CD14-positive monocyte (primary cell): ENCODE data around the gene IDH1. TPM values are rescaled to one million over a fixed set of nuclear protein-coding genes. Genes with fewer than 3 reads are reported as not detected.

Source experiments
- DNase-seq, 3 donors: peaks; one replicate each; pipeline ENCODE4 v3.0.0-alpha.2; 2011 to 2022
- H2AFZ ChIP-seq: 2 replicates; pipeline ENCODE4 v1.6.0; 2012; ENCODE audit warnings: mild to moderate bottlenecking, low read depth, low read length, inconsistent platforms; ENCODE audit not compliant: insufficient read depth, poor library complexity, severe bottlenecking
- H3K27ac ChIP-seq, 2 donors: 1 replicate in 1 of 2; 2 replicates in 1 of 2; pipeline ENCODE4 v1.5.1; 2012 to 2013; ENCODE audit warnings: low read length in 2 of 2, control low read depth in 1 of 2, inconsistent platforms in 1 of 2, low read depth in 1 of 2, mild to moderate bottlenecking in 1 of 2
- H3K27me3 ChIP-seq, 2 donors: one replicate each; pipeline versions ENCODE4 v1.6.0 to v1.6.1; 2011 to 2013; ENCODE audit warnings: low read length in 2 of 2; ENCODE audit not compliant: control insufficient read depth in 2 of 2, insufficient read depth in 2 of 2
- H3K36me3 ChIP-seq, 2 donors: replicated peaks in 1 of 2; 1 replicate in 1 of 2; 2 replicates in 1 of 2; pipeline versions ENCODE4 v1.5.1 to v1.6.1; 2012 to 2013; ENCODE audit warnings: low read length in 2 of 2, control low read depth in 1 of 2, inconsistent platforms in 1 of 2, mild to moderate bottlenecking in 1 of 2; ENCODE audit not compliant: insufficient read depth in 2 of 2, control insufficient read depth in 1 of 2
- H3K4me1 ChIP-seq, 2 donors: 1 replicate in 1 of 2; 2 replicates in 1 of 2; pipeline versions ENCODE4 v1.5.1 to v1.6.1; 2012 to 2013; ENCODE audit warnings: low read length in 2 of 2, control low read depth in 1 of 2, inconsistent platforms in 1 of 2, mild to moderate bottlenecking in 1 of 2, moderate library complexity in 1 of 2; ENCODE audit not compliant: insufficient read depth in 2 of 2, control insufficient read depth in 1 of 2
- H3K4me2 ChIP-seq: replicated peaks from 2 replicates; pipeline ENCODE3; 2012; ENCODE audit warnings: low read length, moderate library complexity, mild to moderate bottlenecking; ENCODE audit not compliant: poor library complexity, severe bottlenecking; ENCODE audit errors: extremely low read depth
- H3K4me3 ChIP-seq, 3 experiments: fragments of 200-600 bp in 1 of 3; sonication (generic) in 1 of 3; replicated peaks in 1 of 3; 1 replicate in 2 of 3; 2 replicates in 1 of 3; pipeline ENCODE4 v1.5.1; 2011 to 2013; ENCODE audit warnings: low read length in 3 of 3, mild to moderate bottlenecking in 3 of 3, control low read depth in 2 of 3, low read depth in 2 of 3, inconsistent platforms in 1 of 3, moderate library complexity in 1 of 3
- H3K79me2 ChIP-seq: 2 replicates; pipeline ENCODE4 v1.6.0; 2012; ENCODE audit warnings: mild to moderate bottlenecking, control low read depth, inconsistent platforms, low read length, moderate library complexity; ENCODE audit not compliant: insufficient read depth
- H3K9ac ChIP-seq: 2 replicates; pipeline ENCODE4 v1.6.0; 2017; ENCODE audit warnings: low read length, mild to moderate bottlenecking; ENCODE audit not compliant: insufficient read depth, poor library complexity, severe bottlenecking
- H3K9me3 ChIP-seq, 2 donors: replicated peaks in 1 of 2; 1 replicate in 1 of 2; 2 replicates in 1 of 2; pipeline versions ENCODE4 v1.5.1 to v1.6.1; 2012 to 2013; ENCODE audit warnings: low read length in 2 of 2, control low read depth in 1 of 2; ENCODE audit not compliant: control insufficient read depth in 1 of 2, insufficient read depth in 1 of 2
- H4K20me1 ChIP-seq: 2 replicates; pipeline ENCODE4 v1.6.0; 2012; ENCODE audit warnings: mild to moderate bottlenecking, low read length, control low read depth, moderate library complexity; ENCODE audit not compliant: insufficient read depth
- H3K27ac Mint-ChIP-seq, 7 donors: one replicate each; pipeline ENCODE4 v1.8.0; 2020; ENCODE audit warnings: mild to moderate bottlenecking in 7 of 7, mixed read lengths in 7 of 7, moderate library complexity in 6 of 7, inconsistent platforms in 2 of 7
- H3K27me3 Mint-ChIP-seq, 3 donors: one replicate each; pipeline ENCODE4 v1.8.0; 2021 to 2022; ENCODE audit warnings: low read depth in 3 of 3, mild to moderate bottlenecking in 3 of 3, mixed read lengths in 3 of 3, moderate library complexity in 3 of 3, inconsistent platforms in 1 of 3
- H3K36me3 Mint-ChIP-seq, 2 donors: one replicate each; pipeline ENCODE4 v1.8.0; 2020; ENCODE audit warnings: mixed read lengths in 2 of 2, inconsistent platforms in 1 of 2, mild to moderate bottlenecking in 1 of 2
- H3K4me1 Mint-ChIP-seq: one replicate; pipeline ENCODE4 v1.8.0; 2020; ENCODE audit warnings: mild to moderate bottlenecking, mixed read lengths
- H3K4me3 Mint-ChIP-seq, 2 donors: one replicate each; pipeline ENCODE4 v1.8.0; 2020; ENCODE audit warnings: mild to moderate bottlenecking in 2 of 2, mixed read lengths in 2 of 2, moderate library complexity in 1 of 2
- H3K9me3 Mint-ChIP-seq, 7 donors: one replicate each; pipeline ENCODE4 v1.8.0; 2020 to 2022; ENCODE audit warnings: mixed read lengths in 7 of 7, mild to moderate bottlenecking in 6 of 7, moderate library complexity in 6 of 7, inconsistent platforms in 2 of 7
- CTCF ChIP-seq: fragments of 200-600 bp; IDR thresholded peaks from one replicate; pipeline ENCODE4 v1.8.0; 2022; ENCODE audit warnings: antibody characterized with exemption, mild to moderate bottlenecking
- WGBS: methylation state at CpG from one replicate; pipeline ENCODE4 v1.1.5; 2013; ENCODE audit warnings: missing lambda C conversion rate; ENCODE audit not compliant: insufficient coverage; 5-methylcytosine and 5-hydroxymethylcytosine counted together
- intact Hi-C, 2 donors: fragments of 100-400 bp; cut with micrococcal nuclease; formaldehyde crosslinking; loops; one replicate each; pipeline versions ENCODE4 v1.15.0 to v1.15.1; 2023
- polyA plus RNA-seq, 3 donors: library from polyadenylated mRNA; depleted of rRNA in 1 of 3; unstranded in 2 of 3; stranded (reverse) in 1 of 3; fragments of 300-500 nt in 2 of 3; fragments of >200 nt in 1 of 3; fragmentation: Illumina TruSeq in 2 of 3; gene quantifications; 1 replicate in 2 of 3; 2 replicates in 1 of 3; pipeline ENCODE4 v1.2.3, GENCODE V29; 2012 to 2021

Gene IDH1
- polyA plus RNA-seq, 3 donors, result 33.6 to 120 (median 115) TPM

- H3K27ac ChIP-seq, result peak overlapping the region in 1 of 2 donors; percentile 69
- peak overlapping the region; percentile 97 for H3K4me2 ChIP-seq
- TF ChIP-seq CTCF, result no peak
- H3K36me3 Mint-ChIP-seq, result peaks cover 29 to 33% of the 10 kb centered on the region in 2 donors
- H4K20me1 ChIP-seq, result peaks cover 32% of the 10 kb centered on the region
- DNase-seq, result peak in 2 of 3 donors; percentile 35 to 45
- no peak overlapping the region for H3K9ac ChIP-seq
- H2AFZ ChIP-seq, result no peak overlapping the region
- H3K4me1 ChIP-seq, result peaks cover 48 to 54% of the 10 kb centered on the region in 2 donors
- peaks cover 53% of the 10 kb centered on the region for H3K4me1 Mint-ChIP-seq
- H3K27me3 ChIP-seq, result no peaks in the 10 kb centered on the region
- peak overlapping the region; percentile 65 to 93 (median 88) for H3K27ac Mint-ChIP-seq
- intact Hi-C loops, result loop anchor here (5.0 to 10.0 kb wide), 3 partner anchors 78 to 1488 kb away; partner anchors contain the start of genes FASTKD2 (in 1 of the 2) and MDH1B (in 1 of the 2)
- H3K36me3 ChIP-seq, result peaks cover 30 to 43% of the 10 kb centered on the region in 2 donors
- H3K79me2 ChIP-seq, result peaks cover 70% of the 10 kb centered on the region
- H3K9me3 Mint-ChIP-seq, result no peaks in the 10 kb centered on the region
- H3K27me3 Mint-ChIP-seq, result no peaks in the 10 kb centered on the region
- peak overlapping the region in 1 of 3 experiments; percentile 97 for H3K4me3 ChIP-seq
- H3K9me3 ChIP-seq, result no peaks in the 10 kb centered on the region
- peak overlapping the region in 1 of 2 donors; percentile 97 for H3K4me3 Mint-ChIP-seq
- no CpG with 5 or more reads among the region's 3 CpGs for WGBS
Observed at GRCh38 chr2:208252716-208253492, 2.0 kb downstream of the IDH1 start.

GRCh38 chr2:208251098-208251497 lies 3.8 kb downstream of the IDH1 start:
- Histone ChIP-seq H3K9me3 (no peaks in the 10 kb centered on the region), H3K9ac (no peak overlapping the region), H3K27ac (peak overlapping the region in 1 of 2 donors; percentile 69), H3K36me3 (peaks cover 48 to 61% of the 10 kb centered on the region in 2 donors), H3K4me1 (peaks cover 48 to 54% of the 10 kb centered on the region in 2 donors), H2AFZ (no peak overlapping the region), H3K79me2 (peaks cover 82% of the 10 kb centered on the region), H3K4me2 (peak overlapping the region; percentile 40), H4K20me1 (peaks cover 32% of the 10 kb centered on the region), H3K4me3 (peak overlapping the region in 1 of 3 experiments; percentile 14), H3K27me3 (no peaks in the 10 kb centered on the region)
- TF ChIP-seq CTCF, result no peak
- Mint-ChIP-seq H3K4me3 (no peak overlapping the region), H3K27me3 (no peaks in the 10 kb centered on the region), H3K4me1 (peaks cover 53% of the 10 kb centered on the region), H3K9me3 (no peaks in the 10 kb centered on the region), H3K36me3 (peaks cover 42 to 51% of the 10 kb centered on the region in 2 donors), H3K27ac (peak overlapping the region in 6 of 7 donors; percentile 46 to 90 (median 75))
- WGBS, result 90% methylated on average over 4 of the region's 4 CpGs
- no peak for DNase-seq
- intact Hi-C loops, result loop anchor here (5.0 to 10.0 kb wide), 3 partner anchors 76 to 1486 kb away; partner anchors contain the start of genes FASTKD2 (in 1 of the 2) and MDH1B (in 1 of the 2)
